Measurements from ENCODE around the gene IL4R.
"Not testable (repeated sequence)": the region's sequence is repeated elsewhere in the genome, so short reads cannot be mapped to it uniquely, and the experiment has no call there.

IL4R gene

DNA sequence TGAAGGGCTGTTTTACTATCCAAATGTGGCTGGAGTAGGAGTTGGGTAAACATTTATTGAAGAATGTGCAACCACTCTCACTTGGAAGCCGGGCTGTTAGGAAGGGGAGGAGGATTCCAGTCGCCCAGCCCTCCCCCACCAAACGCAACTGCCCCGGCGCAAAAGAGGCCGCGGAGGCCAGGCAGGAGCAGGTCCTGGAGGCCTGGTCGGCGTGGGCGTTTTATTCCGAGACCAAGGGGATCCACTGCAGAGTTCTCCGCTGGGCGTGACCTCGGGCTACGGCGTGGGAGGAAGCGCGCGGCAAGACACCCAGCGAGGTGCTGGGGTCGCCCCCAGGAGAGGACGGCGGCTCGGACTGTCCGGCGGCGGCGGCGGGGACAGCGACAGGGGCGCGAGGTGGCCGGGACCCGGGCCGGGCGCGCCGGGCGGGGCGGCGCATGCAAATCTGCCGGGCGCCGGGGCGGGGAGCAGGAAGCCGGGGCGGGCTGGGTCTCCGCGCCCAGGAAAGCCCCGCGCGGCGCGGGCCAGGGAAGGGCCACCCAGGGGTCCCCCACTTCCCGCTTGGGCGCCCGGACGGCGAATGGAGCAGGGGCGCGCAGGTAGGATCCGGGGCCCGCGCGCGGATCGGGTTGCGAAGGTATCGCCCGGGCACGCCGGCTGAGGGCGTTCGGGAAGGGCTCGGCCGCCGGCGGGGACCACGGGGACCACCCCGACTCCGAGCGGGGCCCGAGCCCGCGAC lies at the start of gene IL4R:
Gene IL4R (plus strand): TSS at position 553 of the 739 bp plus-strand sequence. CDS start 26,230 bp downstream, outside the sequence.
- peak; percentile 85 for DNase-seq
- Mint-ChIP-seq H3K27me3 (no peaks in the 10 kb centered on the region), H3K4me3 (peak within 1 kb of the TSS; percentile 96), H3K9me3 (peaks cover 6% of the 10 kb centered on the region), H3K36me3 (ENCODE audit: low read depth) (peaks cover 35% of the 10 kb centered on the region), H3K4me1 (peaks cover 56% of the 10 kb centered on the region), H3K27ac (peak within 1 kb of the TSS; percentile 95)
- peak; percentile 21 for ATAC-seq

DNA sequence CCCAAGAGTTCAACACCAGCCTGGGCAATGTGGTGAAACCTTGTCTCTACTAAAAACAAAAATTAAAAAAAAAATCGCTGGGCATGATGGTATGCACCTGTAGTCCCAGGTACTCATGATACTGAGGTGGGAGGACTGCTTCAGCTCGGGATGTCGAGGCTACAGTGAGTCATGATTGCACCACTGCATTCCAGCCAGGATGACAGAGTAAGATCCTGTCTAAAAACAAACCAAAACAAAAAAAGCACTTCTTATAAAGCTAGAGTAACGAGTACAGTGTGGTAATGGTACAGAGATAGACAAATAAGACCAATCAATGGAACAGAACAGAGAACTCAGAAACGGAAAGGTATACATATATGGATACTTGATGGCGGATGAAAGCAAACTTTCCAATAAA lies 49.6 kb upstream of the IL4R start:
- Mint-ChIP-seq H3K36me3 (ENCODE audit: low read depth) (peaks cover 48% of the 10 kb centered on the region), H3K4me1 (peaks cover 75% of the 10 kb centered on the region), H3K9me3 (no peaks in the 10 kb centered on the region), H3K27me3 (no peaks in the 10 kb centered on the region), H3K4me3 (peak overlapping the region; percentile 19), H3K27ac (peak overlapping the region; percentile 80)
- ATAC-seq (no peak), DNase-seq (peak; percentile 1)

- Mint-ChIP-seq H3K36me3 (ENCODE audit: low read depth) (peaks cover 40% of the 10 kb centered on the region), H3K4me1 (peaks cover 79% of the 10 kb centered on the region), H3K9me3 (no peaks in the 10 kb centered on the region), H3K4me3 (peak overlapping the region; percentile 24), H3K27ac (no peak overlapping the region), H3K27me3 (no peaks in the 10 kb centered on the region)
- ATAC-seq (no peak), DNase-seq (no peak)
These were observed 47.8 kb upstream of the IL4R start for GRCh38 chr16:27265982-27266381.

DNA sequence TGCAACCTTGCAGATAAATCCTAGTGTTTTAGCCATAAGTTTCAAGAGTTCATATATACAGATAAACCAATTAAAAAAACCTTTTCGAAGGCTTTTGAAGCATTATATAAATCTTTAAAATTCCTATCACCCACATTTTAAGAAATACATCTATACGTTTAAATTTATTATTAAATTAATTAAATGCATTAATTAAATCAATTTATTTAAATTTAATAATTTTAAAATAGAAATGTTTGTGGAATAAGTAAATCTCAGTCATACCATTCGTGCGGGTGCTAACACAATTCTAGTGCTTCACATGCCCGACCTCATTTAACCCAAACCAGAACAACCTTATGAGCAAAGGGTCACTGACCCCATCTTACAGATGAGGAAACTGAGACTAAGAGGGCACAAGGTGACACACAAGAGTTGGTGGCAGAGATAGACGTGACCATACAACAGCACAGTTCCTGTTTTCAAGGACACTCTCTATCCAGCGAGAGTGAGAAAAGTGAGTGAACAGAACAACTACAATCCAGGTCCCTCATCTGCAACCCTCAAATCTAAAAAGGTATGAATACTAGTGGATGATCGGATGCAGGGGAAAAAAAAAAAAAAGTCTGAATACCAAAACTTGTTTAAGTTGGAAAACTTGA lies 46.6 kb upstream of the IL4R start:
- peaks cover 2% of the 10 kb centered on the region for H3K9me3 Mint-ChIP-seq
- no peak for ATAC-seq
- no peaks in the 10 kb centered on the region for H3K27me3 Mint-ChIP-seq
- H3K4me3 Mint-ChIP-seq: peak overlapping the region; percentile 93
- H3K36me3 Mint-ChIP-seq (ENCODE audit: low read depth): peaks cover 45% of the 10 kb centered on the region
- peaks cover 81% of the 10 kb centered on the region for H3K4me1 Mint-ChIP-seq
- peak; percentile 2 for DNase-seq
- H3K27ac Mint-ChIP-seq: peak overlapping the region; percentile 97

- peak; percentile 96 for ATAC-seq
- H3K4me1 Mint-ChIP-seq: peaks cover 79% of the 10 kb centered on the region
- H3K36me3 Mint-ChIP-seq (ENCODE audit: low read depth): peaks cover 37% of the 10 kb centered on the region
- H3K27ac Mint-ChIP-seq: peak within 1 kb of the TSS; percentile 97
- no peaks in the 10 kb centered on the region for H3K27me3 Mint-ChIP-seq
- H3K9me3 Mint-ChIP-seq: peaks cover 5% of the 10 kb centered on the region
- peak within 1 kb of the TSS; percentile 93 for H3K4me3 Mint-ChIP-seq
- peak; percentile 99 for DNase-seq
These were observed 45.1 kb upstream of the IL4R start, which contains the start of gene NSMCE1 for GRCh38 chr16:27268376-27269299. TSS of gene NSMCE1 (minus strand) at chr16:27268772. CDS start at chr16:27257570, 11,202 bp downstream.

DNA sequence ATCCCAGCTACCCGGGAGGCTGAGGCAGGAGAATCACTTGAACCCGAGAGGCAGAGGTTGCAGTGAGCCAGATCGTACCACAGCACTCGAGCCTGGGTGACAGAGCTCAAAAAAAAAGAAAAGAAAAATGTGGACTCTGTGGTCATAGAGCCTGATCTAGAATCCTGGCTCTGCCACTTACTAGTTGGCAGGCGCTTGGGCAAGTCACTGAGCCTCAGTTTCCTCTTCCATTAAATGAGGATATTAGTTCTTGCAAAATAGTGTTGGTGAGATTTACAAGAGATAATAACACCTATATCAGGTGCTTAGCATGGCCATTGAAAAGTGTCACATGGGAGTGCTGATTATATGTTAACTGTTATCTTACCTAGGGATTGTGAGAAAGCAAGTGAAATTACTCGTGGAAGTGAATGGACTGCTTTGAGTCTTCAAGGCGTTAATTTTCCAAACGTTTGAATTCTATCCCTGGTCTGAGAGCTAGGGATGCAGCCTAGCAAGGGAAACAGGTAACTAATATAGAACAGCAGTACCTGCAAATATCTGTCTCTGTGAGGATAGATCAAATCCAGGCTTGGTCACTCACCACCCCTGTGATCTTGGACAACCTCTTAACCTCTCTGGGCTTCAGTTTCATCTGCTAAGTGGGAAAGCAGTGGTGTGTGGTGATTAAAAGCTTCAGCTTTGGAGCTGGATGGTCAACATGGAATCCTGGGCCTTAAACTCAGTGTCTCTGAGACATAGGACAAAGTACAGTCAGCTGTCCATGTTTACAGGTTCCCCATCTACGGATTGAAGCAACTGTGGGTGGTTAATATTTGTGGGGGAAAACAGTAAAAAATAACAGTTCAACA lies 44.2 kb upstream of the IL4R start:
- DNase-seq (peak; percentile 2), ATAC-seq (no peak)
- H3K27me3 Mint-ChIP-seq: no peaks in the 10 kb centered on the region
- peaks cover 5% of the 10 kb centered on the region for H3K9me3 Mint-ChIP-seq
- H3K4me3 Mint-ChIP-seq: peak overlapping the region; percentile 93
- H3K36me3 Mint-ChIP-seq (ENCODE audit: low read depth): peaks cover 31% of the 10 kb centered on the region
- H3K4me1 Mint-ChIP-seq: peaks cover 79% of the 10 kb centered on the region
- peak overlapping the region; percentile 97 for H3K27ac Mint-ChIP-seq

GRCh38 chr16:27270349-27270748 lies 43.4 kb upstream of the IL4R start:
- ATAC-seq: no peak
- H3K36me3 Mint-ChIP-seq (ENCODE audit: low read depth): peaks cover 31% of the 10 kb centered on the region
- H3K27me3 Mint-ChIP-seq: no peaks in the 10 kb centered on the region
- peak overlapping the region; percentile 93 for H3K4me3 Mint-ChIP-seq
- H3K4me1 Mint-ChIP-seq: peaks cover 77% of the 10 kb centered on the region
- H3K27ac Mint-ChIP-seq: peak overlapping the region; percentile 97
- peaks cover 5% of the 10 kb centered on the region for H3K9me3 Mint-ChIP-seq
- peak; percentile 13 for DNase-seq

DNA sequence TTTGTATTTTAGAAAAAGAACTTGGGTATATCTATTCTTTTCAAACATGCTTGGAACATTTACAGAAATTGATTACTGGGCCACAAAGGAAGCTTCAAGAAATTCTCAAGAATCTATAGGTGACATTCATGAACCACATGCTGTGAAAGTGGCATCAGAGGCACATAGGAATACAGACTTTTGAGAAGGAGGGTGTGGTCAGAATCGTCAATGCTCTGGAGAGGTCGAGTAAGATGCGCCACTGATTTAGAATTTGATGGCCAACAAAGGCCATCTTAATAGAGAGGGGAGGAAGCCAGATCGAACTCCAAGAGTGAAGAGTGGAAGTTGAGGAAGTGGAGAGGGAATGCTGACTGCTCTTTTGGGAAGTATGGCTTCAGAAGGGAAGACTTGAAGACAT lies 41.7 kb upstream of the IL4R start:
- H3K4me3 Mint-ChIP-seq: peak overlapping the region; percentile 28
- H3K36me3 Mint-ChIP-seq (ENCODE audit: low read depth): peaks cover 24% of the 10 kb centered on the region
- H3K27ac Mint-ChIP-seq: peak overlapping the region; percentile 95
- peaks cover 83% of the 10 kb centered on the region for H3K4me1 Mint-ChIP-seq
- ATAC-seq: no peak
- no peaks in the 10 kb centered on the region for H3K27me3 Mint-ChIP-seq
- H3K9me3 Mint-ChIP-seq: peaks cover 5% of the 10 kb centered on the region
- peak; percentile 0 for DNase-seq

- H3K4me3 Mint-ChIP-seq: peak overlapping the region; percentile 40
- H3K27ac Mint-ChIP-seq: peak overlapping the region; percentile 97
- peaks cover 19% of the 10 kb centered on the region for H3K36me3 Mint-ChIP-seq (ENCODE audit: low read depth)
- H3K9me3 Mint-ChIP-seq, ATAC-seq, H3K27me3 Mint-ChIP-seq: not testable (repeated sequence)
- peak; percentile 1 for DNase-seq
- H3K4me1 Mint-ChIP-seq: peaks cover 79% of the 10 kb centered on the region
These were observed 41.1 kb upstream of the IL4R start for GRCh38 chr16:27272697-27273096.

DNA sequence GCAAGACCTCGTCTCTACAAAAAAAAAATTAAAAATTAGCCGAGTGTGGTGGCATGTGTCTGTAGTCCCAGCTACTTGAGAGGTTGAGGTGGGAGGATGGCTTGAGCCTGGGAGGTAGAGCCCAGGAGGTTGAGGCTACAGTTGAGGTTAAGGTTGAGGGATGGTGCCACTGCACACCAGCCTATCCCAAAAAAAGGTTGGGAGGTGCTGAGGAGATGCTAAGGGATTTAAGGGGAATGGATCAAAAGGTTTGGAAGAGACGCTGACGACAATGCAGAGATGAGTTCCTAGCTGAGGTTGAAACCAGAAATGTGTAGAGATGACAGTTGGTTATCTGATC lies 40.5 kb upstream of the IL4R start:
- peaks cover 15% of the 10 kb centered on the region for H3K36me3 Mint-ChIP-seq (ENCODE audit: low read depth)
- no peaks in the 10 kb centered on the region for H3K27me3 Mint-ChIP-seq
- peak overlapping the region; percentile 40 for H3K4me3 Mint-ChIP-seq
- peak overlapping the region; percentile 97 for H3K27ac Mint-ChIP-seq
- peaks cover 76% of the 10 kb centered on the region for H3K4me1 Mint-ChIP-seq
- H3K9me3 Mint-ChIP-seq: peaks cover 5% of the 10 kb centered on the region
- ATAC-seq (no peak), DNase-seq (no peak)

- peak overlapping the region; percentile 97 for H3K27ac Mint-ChIP-seq
- ATAC-seq (peak; percentile 97), DNase-seq (peak; percentile 63)
- peaks cover 76% of the 10 kb centered on the region for H3K4me1 Mint-ChIP-seq
- peak overlapping the region; percentile 40 for H3K4me3 Mint-ChIP-seq
- peaks cover 5% of the 10 kb centered on the region for H3K9me3 Mint-ChIP-seq
- peaks cover 11% of the 10 kb centered on the region for H3K36me3 Mint-ChIP-seq (ENCODE audit: low read depth)
- H3K27me3 Mint-ChIP-seq: no peaks in the 10 kb centered on the region
These were observed 39.9 kb upstream of the IL4R start for GRCh38 chr16:27273670-27274423.

DNA sequence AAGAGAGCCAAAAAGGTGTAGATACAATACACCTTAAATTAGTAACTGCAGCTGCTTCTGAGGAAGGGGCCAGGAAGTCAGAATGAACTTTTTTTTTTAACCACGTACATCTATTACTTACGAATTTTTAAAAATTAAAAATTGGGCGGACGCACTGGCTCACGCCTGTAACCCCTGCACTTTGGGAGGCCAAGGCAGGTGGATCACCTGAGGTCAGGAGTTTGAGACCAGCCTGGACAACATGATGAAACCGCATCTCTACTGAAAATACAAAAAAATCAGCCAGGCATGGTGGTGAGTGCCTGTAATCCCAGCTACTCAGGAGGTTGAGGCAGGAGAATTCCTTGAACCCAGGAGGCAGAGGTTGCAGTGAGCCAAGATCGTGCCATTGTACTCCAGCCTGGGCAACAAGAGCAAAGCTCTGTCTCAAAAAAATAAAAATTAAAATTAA lies 39.3 kb upstream of the IL4R start:
- ATAC-seq, DNase-seq, H3K9me3 Mint-ChIP-seq, H3K27me3 Mint-ChIP-seq: not testable (repeated sequence)
- Mint-ChIP-seq H3K4me3 (peak overlapping the region; percentile 40), H3K27ac (peak overlapping the region; percentile 97), H3K36me3 (ENCODE audit: low read depth) (peaks cover 11% of the 10 kb centered on the region), H3K4me1 (peaks cover 73% of the 10 kb centered on the region)

GRCh38 chr16:27275394-27275793 lies 38.4 kb upstream of the IL4R start:
- no peaks in the 10 kb centered on the region for H3K27me3 Mint-ChIP-seq
- ATAC-seq (no peak), DNase-seq (no peak)
- H3K36me3 Mint-ChIP-seq (ENCODE audit: low read depth): peaks cover 11% of the 10 kb centered on the region
- H3K4me1 Mint-ChIP-seq: peaks cover 64% of the 10 kb centered on the region
- peak overlapping the region; percentile 52 for H3K27ac Mint-ChIP-seq
- peaks cover 5% of the 10 kb centered on the region for H3K9me3 Mint-ChIP-seq
- no peak overlapping the region for H3K4me3 Mint-ChIP-seq
